GM21360 (cell line): ENCODE measurements around the gene MON1A.

Experiments used
- ATAC-seq: cut with Tn5 transposase; IDR thresholded peaks from one replicate; pipeline ENCODE4 v1.9.1; 2021; ENCODE audit warnings: mild to moderate bottlenecking, moderate library complexity; ENCODE audit not compliant: unreplicated experiment

MON1A gene

GRCh38 chr3:49896345-49896744 is 33.3 kb downstream of the MON1A start:
- ATAC-seq, result no peak

- ATAC-seq, result no peak
Measured at GRCh38 chr3:49895791-49896190, 33.8 kb downstream of the MON1A start.

GRCh38 chr3:49889296-49889695 is 40.3 kb downstream of the MON1A start:
- ATAC-seq, result no peak

- ATAC-seq, result no peak
Measured at GRCh38 chr3:49886922-49887265, 42.7 kb downstream of the MON1A start.

- no peak for ATAC-seq
Measured at GRCh38 chr3:49883998-49884397, 45.6 kb downstream of the MON1A start.

- no peak for ATAC-seq
Measured at GRCh38 chr3:49882166-49882565, 47.4 kb downstream of the MON1A start.

GRCh38 chr3:49880581-49881315 is 48.9 kb downstream of the MON1A start:
- no peak for ATAC-seq

DNA sequence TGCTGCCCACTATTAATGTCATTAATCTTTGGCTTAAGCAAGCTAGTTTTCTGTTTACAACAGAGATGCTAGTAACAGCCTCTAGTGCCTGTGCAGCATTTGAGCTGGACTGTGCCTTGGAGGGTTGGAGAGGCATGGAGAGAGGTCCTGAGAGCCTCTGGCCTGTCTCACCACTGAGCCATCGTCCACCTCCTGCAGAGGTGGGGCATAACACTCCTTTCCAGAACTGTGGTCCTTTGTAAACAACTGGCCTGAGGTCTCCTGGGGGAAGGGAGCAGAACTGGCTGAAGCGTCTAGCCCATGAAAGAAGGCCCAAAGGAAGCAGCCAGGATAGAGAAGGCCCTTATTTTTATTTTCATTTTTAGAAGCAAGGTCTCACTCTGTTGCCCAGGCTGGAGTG is 49.9 kb downstream of the MON1A start:
- no peak for ATAC-seq

GRCh38 chr3:49878686-49879085 is 50.9 kb downstream of the MON1A start:
- no peak for ATAC-seq

- no peak for ATAC-seq
Measured at GRCh38 chr3:49877716-49878115, 51.9 kb downstream of the MON1A start.

DNA sequence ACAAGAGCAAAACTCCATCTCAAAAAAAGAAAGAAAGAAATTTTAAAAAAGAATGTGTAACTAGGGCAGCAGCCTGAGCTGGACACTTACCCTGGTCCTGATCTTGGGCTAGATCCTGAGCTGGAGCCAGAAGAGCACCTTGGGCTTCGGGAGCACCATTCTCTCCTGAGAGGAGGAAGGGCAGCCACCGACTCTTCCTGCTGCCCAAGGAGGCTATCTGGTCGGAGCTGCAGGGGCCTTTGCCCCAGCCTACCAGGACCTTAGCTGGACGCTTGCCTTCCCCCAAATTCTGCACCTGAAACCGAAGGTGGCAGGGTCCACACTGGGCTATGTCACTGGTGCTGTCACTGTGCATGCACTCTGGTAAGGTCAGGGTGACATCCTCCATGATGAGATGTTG is 53.0 kb downstream of the MON1A start:
- no peak for ATAC-seq

DNA sequence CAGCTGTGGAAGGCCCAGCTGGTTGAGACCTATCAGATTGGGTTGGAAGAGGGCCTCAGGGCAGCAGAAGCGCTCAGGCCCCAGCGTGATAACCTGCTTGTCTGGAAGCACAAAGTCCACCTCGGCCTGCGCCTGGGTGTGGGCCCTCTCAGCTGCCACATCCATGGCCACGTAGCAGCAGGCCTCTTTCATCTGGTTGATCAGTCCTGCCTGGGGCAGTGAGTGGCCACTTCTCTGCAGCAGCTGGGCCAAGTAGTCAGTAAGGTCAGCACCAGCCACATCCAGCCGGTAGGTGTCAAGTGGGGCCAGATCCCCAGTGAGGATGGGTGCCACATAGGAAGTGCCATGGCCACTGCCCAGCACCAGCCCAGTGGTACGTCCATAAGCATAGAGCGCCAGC is 56.0 kb downstream of the MON1A start:
- no peak for ATAC-seq

DNA sequence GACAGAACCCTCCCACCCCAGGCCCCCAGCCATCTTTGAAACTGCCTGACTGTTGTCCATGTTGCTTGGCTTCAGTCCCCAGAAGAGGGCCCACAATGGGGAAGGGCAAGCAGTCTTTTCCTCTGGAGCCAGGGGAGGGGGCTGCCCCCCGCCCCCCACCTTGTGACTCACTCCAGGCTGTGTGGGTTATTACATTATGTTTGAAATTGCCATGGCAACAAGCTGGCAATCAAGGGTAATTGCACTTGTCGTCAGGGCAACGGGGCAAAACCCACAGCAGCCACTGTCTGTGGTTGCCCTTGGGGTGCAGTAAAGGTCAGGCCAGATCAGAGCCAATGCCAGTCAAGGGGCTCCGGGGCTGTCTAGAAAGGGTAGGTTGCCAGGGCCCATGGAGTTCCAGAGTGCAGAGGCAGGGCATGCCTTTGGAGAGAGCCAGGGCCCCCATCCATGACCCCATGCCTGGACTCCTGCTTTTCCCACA is 56.8 kb downstream of the MON1A start:
- ATAC-seq, result no peak

- ATAC-seq, result no peak
Measured at GRCh38 chr3:49871531-49872153, 58.0 kb downstream of the MON1A start.

GRCh38 chr3:49869525-49870126 is 60.0 kb downstream of the MON1A start, which contains the start of gene CAMKV:
Gene CAMKV, minus strand, starts transcription at chr3:49869906. Its CDS starts 7,518 bp downstream, at chr3:49862388.
- no peak for ATAC-seq

GRCh38 chr3:49868862-49869466 is 60.6 kb downstream of the MON1A start:
- ATAC-seq, result no peak

DNA sequence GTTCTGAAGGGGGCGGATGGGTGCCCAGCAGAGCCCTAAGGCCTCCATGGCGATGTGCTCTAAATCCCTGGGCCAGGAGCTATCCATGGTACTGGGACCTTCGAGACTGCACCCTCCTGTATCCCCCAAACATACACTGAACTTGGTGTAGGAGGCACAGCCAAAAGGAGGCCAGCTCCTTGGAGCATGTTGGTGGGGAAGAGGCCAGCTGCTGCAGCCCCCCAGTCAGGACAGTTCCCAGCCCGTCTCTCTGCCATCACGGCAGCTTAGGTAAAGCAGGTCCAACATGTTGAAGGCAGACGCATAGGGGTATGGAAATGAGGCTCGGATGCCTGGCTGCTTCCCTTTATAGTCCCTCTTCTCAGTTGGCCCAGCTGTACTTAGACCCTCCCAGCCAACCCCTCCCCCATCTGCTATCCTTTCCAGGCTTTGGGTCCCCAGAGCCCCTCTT is 61.7 kb downstream of the MON1A start:
- no peak for ATAC-seq

DNA sequence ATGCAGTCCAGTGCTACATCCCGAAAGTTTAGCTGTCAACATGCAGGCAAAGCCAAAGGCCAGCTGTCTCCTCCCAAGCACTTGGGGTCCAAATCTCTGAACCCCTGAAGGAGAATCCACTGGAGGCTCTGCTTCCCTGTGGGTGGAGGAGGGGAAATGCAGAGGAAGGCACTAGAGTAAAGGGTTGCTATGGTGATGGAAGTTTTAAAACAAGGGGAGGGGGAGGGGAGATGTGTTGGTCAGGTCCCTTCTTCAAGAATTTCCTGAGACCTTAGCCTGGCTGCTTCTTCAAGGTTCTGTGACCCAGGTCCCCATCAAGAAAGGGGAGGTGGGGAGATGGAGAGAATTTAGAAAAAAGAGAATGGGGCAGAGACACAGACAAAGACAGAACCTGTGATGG is 62.2 kb downstream of the MON1A start:
- no peak for ATAC-seq

DNA sequence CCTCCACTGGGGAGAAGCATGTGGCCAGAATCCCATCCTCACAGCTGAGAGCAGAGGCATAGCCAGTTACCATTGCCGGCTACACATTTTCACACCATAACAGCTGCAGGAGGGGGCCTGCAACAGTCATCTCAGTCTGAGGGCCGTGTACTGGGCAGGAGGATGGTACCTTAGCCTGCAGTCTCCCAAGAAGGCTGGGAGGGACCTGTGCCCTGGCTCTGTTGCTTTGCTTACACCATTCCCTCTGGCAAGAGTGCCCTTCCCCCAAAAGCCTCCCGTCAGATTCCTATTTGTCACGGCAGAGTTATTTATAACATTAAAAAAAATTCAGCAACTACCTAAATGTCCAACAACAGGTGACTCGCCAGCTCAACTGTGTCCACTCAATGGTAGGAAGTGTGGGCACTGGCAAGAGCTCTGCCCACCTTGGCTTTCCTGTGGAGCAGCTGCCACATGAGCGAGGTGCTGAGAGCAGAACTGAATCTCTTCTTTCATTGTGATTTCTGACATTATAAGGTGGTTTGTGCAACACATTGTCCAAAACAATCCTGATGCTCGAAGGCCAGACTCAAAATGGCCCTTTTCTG is 64.3 kb downstream of the MON1A start:
- ATAC-seq, result no peak

DNA sequence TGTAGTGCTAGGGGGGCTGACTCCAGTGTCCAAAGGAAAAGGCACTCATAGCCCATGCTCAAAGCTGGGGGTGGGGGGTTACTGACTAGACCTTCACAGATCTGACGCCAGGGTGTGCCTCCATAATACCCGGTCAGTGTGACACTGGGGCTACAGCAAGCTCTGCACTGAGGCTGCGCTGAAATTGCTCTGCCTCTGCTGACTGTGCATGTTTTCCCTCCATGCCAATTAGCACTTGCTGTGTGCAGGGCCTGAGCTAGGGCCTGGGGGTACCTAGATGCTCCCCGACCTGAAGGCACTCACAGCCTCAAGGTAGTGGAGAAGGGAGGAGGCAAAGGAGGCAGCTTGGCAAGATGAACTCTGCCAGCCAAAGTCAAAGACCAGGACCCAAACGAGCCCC is 65.1 kb downstream of the MON1A start:
- no peak for ATAC-seq

- no peak for ATAC-seq
Measured at GRCh38 chr3:49859576-49860305, 69.9 kb downstream of the MON1A start.
